IMR-90 (cell line): ENCODE results near the gene ATP23.

ENCODE experiments used
- CEBPB ChIP-seq: IDR thresholded peaks from 2 replicates; pipeline ENCODE4 v1.6.1; 2012; ENCODE audit warnings: low read depth, low read length, improper control_type of control experiment
- CHD1 ChIP-seq: IDR thresholded peaks from 2 replicates; pipeline ENCODE4 v1.6.1; 2012; ENCODE audit warnings: low read depth, low read length, improper control_type of control experiment
- CTCF ChIP-seq: conservative IDR thresholded peaks from 2 replicates; pipeline ENCODE4 v1.5.1; 2012; ENCODE audit warnings: mild to moderate bottlenecking, low read depth, low read length, improper control_type of control experiment
- ELK1 ChIP-seq: fragments of 150-350 bp; IDR thresholded peaks from 2 replicates; pipeline ENCODE4 v1.6.1; 2016; ENCODE audit warnings: low read depth, mild to moderate bottlenecking, low read length, moderate library complexity, borderline replicate concordance
- FOS ChIP-seq: fragments of 150-350 bp; IDR thresholded peaks from 2 replicates; pipeline ENCODE4 v1.6.1; 2016; ENCODE audit warnings: low read depth, low read length
- MAFK ChIP-seq: IDR thresholded peaks from 2 replicates; pipeline ENCODE4 v1.6.1; 2012; ENCODE audit warnings: low read depth, low read length, improper control_type of control experiment
- MAZ ChIP-seq: IDR thresholded peaks from 2 replicates; pipeline ENCODE4 v1.6.1; 2012; ENCODE audit warnings: low read depth, mild to moderate bottlenecking, low read length, improper control_type of control experiment, moderate library complexity, borderline replicate concordance
- MXI1 ChIP-seq: IDR thresholded peaks from 2 replicates; pipeline ENCODE4 v1.6.1; 2012; ENCODE audit warnings: low read depth, mild to moderate bottlenecking, low read length, moderate library complexity, borderline replicate concordance
- NFE2L2 ChIP-seq: fragments of 150-350 bp; IDR thresholded peaks from 2 replicates; pipeline ENCODE4 v1.6.1; 2016; ENCODE audit warnings: low read depth, mild to moderate bottlenecking, low read length
- POLR2A ChIP-seq: IDR thresholded peaks from 2 replicates; pipeline ENCODE4 v1.6.1; 2012; ENCODE audit warnings: mild to moderate bottlenecking, low read depth, low read length
- RAD21 ChIP-seq: IDR thresholded peaks from 2 replicates; pipeline ENCODE4 v1.6.1; 2012; ENCODE audit warnings: low read length, improper control_type of control experiment
- RCOR1 ChIP-seq: IDR thresholded peaks from 2 replicates; pipeline ENCODE4 v1.6.1; 2012; ENCODE audit warnings: mild to moderate bottlenecking, low read length, improper control_type of control experiment; ENCODE audit not compliant: insufficient replicate concordance
- RFX5 ChIP-seq: IDR thresholded peaks from 2 replicates; pipeline ENCODE4 v1.8.0; 2012; ENCODE audit warnings: low read depth, mild to moderate bottlenecking, low read length, moderate library complexity
- TF ChIP-seq, protein P1 (sequence below): fragments of 150-350 bp; IDR thresholded peaks from 2 replicates; pipeline ENCODE4 v1.6.1; 2017; ENCODE audit warnings: mild to moderate bottlenecking, antibody characterized with exemption, low read length, low read depth

- TF ChIP-seq MXI1 (no peak), CTCF (no peak), CEBPB (no peak), RCOR1 (no peak), FOS (no peak), NFE2L2 (no peak), POLR2A (no peak), MAFK (no peak), ELK1 (no peak), CHD1 (no peak), RAD21 (no peak), RFX5 (no peak), MAZ (no peak)
- TF ChIP-seq, protein P1, sequence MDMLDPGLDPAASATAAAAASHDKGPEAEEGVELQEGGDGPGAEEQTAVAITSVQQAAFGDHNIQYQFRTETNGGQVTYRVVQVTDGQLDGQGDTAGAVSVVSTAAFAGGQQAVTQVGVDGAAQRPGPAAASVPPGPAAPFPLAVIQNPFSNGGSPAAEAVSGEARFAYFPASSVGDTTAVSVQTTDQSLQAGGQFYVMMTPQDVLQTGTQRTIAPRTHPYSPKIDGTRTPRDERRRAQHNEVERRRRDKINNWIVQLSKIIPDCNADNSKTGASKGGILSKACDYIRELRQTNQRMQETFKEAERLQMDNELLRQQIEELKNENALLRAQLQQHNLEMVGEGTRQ = no peak
These were observed 6.5 kb upstream of the ATP23 start for GRCh38 chr12:57934819-57935218.
